ENCODE results near the gene MAX.

GRCh38 chr14:65053466-65053865 lies 48.9 kb downstream of the MAX start:
- no peak for TF ChIP-seq CTCF (IDR thresholded peaks at IDR 0.05)
- TF ChIP-seq POLR2A (IDR thresholded peaks at IDR 0.05) = no peak
